Measurements from ENCODE around the gene RPS17.

The RPS17 gene

DNA sequence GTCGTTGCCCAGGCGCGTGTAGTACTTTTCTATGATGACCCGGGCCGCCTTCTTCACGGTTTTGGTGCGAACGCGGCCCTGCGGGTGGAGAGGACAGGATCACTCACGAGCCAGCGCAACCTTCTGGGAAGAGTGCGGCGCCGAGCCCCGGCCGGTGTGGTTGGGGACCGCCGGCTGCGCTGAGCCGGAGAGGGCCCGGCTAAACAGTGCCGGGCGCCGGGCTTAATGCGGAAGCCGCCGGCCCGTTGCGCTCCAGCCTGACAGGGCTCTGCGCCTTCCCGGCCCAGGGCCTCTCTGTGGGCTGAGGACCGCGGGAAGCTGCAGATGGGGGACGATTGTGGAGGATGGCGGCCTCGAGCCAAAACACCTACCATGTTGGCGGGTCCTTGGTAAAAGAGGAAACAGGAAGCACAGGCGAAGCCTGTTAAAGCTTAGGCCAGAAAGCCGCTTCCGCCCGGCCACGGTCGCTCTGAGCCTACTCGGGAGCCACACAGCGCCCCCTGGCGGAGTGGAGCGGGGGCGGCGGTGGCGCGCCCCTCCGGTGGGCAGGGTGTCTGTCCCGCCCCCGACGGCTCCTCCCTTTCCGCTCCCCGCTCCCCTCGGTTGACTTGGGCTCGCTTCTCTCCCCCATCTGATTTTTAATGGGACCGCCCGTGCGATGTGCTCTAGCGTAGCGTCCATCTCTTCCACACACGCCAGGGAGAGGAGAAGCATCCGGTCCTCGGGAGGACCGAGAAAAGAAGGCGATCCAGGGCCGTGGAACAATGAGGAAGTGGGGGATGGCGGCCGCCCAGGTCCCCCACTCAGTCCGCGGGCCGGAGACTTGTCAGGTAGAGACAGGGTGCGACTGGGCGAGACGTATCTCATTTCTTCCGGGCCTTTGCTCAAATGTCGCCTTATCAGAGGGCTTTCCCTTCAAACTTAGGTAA, at the start of gene RPS17:
Gene RPS17 (minus strand): TSS at position 403 of the 929 bp plus-strand sequence. CDS start 29 bp downstream, at position 374.
- peak; percentile 97 to 99 for DNase-seq

DNA sequence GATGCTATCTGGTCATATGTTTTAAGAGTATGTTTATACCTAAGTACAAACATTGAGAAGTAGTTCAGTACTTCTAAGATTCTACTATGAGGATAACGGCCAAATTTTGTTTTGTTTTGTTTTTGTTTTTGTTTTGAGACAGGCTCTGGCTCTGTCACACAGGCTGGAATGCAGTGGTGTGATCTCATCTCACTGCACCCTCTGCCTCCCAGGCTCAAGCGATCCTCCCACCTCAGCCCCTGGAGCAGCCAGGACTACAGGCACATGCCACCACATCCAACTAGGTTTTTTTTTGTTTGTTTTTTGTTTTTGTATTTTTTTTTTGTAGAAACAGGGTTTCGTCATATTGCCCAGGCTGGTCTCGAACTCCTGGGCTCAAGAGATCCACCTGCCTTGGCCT, 47.5 kb upstream of the RPS17 start:
- DNase-seq, result no peak

DNA sequence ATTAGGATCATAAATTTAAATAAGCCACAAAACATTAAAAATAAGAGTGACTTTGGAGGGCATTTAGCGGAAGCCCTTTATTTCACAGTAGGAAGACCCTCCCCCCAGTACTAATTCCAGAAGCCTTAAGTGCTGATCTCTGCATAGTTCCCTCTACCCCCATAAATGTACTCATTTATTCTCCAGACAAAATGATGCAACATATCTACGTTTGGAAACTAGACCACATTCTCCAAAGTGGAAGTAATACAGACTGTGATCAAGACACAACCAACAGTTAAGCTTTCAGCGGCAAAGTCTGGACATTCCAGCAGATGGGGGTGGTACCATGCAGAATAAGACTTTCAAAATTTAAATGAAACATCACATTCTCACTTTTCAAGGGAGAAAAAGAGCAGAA, 44.8 kb upstream of the RPS17 start:
- no peak for DNase-seq

DNA sequence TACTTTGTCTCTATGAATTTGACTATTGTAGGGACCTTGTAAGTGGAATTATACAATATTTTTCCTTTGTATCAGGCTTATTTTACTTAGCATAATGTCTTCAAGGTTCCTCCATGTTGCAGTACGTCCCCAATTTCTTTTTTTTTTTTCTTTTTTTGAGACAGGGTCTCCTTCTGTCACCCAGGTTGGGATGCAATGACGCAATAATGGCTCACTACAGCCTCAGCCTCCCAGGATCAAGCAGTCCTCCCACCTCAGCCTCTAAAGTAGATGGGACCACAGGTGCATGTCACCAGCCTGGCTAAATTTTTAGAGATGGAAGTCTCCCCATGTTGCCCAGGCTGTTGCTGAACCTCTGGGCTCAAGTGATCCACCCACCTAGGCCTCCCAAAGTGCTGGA, 40.5 kb upstream of the RPS17 start:
- no peak for DNase-seq

DNA sequence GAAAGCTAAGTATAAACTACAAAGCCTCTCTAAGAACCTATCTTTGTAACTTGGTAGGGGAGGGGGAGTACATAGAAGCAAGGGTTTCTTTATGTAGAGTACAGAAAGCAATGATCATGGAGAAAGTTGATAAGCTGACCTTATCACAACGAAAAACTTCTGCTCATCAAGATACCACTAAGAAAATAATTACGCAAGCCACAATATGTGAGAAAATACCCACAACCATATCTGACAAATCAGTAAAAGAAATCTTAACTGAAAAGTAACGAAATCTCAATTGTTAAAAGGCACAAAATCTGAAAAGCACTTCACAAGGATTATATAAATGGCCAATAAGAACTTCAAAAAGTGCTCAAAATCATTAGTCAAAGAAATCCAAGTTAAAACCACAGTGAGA, 35.1 kb upstream of the RPS17 start:
- no peak for DNase-seq

DNA sequence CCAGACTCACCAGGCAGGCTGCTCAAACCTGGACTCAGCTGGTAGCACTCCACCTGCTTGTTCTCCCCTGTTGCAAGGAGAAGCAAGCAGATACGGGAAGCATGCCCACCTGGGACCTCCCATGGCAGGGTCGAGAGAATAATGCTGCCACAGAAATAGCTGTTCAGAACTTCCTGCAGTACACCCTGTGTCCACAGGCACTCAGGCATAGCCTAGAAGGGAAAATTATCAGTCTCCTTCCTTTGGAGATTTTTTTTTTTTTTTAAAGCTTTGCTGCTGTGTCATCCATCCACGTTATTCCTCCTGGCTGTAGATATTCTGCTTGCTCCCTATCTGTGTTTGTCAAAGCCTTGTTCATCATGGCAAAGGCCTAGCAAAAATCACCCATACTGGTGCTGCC, 32.7 kb upstream of the RPS17 start:
- DNase-seq, result no peak

DNA sequence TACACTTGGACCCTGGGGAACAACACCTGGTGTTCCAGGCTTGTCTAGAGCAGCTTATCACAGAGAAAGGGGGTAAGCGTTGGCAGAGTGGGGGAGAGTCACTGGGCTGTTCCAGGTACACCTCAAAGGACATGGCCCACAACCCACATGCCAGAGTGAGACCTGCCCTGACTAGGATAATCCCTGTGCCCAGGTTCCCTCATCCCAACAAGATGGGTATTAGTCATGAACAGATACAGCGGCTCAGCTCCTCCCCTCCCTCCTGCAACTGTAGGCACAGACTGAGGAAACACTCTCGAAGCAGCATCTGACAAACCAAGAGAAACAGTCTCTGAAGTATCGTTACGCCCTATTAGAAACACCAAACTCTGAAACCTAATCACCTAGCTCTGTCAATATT, 32.1 kb upstream of the RPS17 start:
- DNase-seq, result no peak

DNA sequence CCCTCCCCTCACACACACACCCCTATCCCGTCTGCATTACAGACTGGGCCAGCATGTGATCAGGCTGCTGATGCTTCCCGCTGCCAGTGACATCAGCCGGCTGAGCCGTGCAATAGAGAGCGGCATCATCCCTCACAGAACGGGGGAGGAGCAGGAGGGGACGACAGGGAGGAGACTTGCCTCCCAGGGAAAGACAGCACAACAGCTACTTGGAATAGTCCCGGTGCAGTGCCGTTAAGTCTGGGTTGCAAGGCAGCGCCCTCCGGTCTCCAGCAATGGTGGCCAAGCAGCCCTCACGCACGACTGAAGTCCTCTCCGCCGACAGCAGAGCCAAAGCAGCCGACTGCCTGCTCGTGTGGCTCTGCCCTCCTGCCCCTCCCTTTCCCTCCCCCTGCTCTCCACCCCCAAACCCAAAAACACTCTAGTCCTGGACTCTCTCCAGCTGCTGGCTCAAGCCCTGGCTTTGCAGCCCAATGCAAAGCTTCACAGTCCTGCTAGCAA, 31.5 kb upstream of the RPS17 start:
- no peak for DNase-seq

DNA sequence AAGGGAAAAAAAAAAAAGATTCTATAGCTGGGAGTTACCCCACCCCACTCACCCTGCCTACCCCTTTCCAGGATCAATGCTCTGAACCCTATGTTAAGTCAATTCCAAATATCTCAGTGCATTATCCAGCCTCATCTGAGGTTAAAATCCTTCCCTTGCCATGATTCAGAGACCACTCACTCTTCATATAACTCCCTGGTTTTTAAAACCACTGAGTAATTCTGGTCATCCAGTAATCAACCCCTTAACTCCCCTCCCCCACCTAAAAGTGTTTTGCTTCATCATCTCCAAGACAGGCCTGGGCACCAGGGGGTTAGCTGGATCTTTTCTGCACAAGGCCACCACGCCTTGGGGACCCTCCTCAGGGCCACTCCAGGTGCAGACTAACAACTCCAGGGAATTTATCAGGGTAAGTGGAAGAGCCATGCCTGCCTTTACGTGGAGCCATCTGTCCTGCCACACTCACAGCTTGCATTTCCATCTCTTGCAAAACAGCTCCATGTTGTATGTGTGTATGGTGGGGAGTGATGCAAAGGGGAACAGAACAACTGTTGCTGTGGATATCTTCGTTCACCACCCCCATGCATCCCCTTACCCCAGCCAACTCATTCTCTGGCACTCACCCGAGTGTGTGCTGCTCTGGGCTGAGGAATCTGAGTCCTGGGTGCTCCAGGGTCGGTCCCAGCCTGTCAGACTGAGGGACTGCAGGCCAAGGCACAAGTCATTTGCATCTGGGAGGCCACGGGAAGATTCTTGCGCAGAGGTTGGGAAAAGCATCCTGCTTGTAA, 30.7 kb upstream of the RPS17 start:
- DNase-seq, result no peak

DNA sequence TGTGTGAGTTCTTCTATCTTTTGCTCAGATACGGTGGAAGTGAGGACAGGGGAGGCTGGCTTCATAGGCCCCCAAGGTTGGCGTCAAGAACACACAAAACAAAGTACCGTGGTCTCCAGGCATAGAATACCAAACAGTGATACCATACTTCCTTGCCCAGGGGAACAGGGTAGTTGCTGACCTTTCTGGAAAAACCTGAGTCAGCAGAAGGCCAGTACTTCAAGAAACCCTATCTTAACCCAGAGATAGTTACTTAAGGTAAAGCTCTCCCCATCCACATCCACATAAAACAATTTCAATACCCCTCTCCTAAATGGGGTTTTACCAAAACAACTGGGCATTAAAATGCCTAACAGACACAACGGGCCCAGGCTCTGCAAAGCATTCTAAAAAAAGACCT, 29.6 kb upstream of the RPS17 start:
- DNase-seq, result no peak

DNA sequence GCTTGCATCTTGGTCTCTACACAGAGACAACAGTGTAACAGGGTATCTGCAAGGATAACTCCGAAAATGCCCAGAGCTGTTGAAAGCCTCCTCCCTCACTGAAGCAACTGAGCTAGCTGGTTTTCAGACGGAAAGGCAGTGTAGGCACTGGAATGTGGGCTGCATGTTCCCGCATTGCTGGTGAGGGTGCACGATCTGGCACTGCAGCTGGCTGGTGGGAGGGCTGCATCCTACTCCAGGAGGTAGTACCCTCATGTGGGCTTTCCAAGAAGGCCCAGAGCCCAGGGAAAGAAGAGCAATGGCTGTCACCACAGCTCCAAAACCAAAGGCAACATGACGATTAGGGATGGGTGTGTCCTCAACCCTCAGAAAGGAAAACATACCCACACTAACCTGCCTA, 28.7 kb upstream of the RPS17 start:
- DNase-seq, result no peak

DNA sequence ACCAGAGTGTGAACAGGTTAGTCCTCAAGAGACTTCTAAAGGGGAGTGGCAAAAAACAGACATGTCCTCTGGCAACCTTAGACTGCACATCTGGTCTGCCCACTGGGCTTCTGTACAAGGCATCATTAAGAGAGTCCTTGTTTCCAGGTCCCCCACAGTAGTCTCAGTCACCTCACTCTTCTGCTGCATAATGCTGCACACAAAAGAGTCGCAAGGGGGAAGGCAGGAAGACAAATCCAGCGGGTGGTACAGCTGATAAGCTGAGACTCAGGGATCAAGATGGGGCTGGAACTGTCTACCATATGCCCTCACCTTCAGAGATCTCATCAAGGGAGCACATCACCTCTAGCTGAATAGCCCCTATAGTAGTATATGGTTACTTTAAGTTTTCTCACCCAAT, 27.4 kb upstream of the RPS17 start:
- DNase-seq, result no peak

DNA sequence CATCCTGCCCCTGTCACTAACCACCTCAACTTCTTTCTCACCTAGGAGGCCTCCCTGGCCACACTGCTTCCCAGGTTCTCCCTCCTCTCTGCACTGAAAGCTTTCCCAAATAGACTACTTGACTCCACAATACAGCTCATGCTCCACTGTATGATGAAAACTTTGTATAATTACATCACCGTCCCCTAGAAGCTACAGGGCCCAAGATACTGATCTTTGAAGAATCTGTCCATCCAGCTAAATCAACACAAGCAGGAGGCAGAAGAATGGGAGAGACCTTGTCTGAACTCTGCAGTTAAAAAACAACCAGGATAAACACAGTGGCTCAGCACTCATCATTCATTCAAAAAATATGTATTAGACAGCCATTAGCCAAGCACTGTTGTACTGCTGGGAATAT, 26.4 kb upstream of the RPS17 start:
- DNase-seq, result no peak

DNA sequence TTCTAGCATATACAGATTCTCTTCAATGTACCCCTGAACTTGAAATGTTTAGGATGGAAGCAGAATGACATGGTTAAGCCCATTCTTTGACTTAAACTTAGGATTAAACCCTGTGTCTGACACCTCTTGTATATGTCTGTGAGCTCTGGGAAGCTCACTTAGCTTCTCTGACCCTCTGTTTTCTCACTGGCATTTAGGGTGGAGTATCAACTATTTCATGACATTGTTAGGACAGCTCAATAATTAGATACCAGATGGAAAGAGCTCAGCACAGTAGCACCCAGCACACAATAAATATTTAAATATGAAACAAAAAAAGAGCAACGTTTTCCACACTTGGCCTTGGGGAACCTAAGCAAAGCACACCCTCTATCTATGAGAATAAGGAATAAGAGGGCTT, 18.2 kb upstream of the RPS17 start:
- no peak for DNase-seq

DNA sequence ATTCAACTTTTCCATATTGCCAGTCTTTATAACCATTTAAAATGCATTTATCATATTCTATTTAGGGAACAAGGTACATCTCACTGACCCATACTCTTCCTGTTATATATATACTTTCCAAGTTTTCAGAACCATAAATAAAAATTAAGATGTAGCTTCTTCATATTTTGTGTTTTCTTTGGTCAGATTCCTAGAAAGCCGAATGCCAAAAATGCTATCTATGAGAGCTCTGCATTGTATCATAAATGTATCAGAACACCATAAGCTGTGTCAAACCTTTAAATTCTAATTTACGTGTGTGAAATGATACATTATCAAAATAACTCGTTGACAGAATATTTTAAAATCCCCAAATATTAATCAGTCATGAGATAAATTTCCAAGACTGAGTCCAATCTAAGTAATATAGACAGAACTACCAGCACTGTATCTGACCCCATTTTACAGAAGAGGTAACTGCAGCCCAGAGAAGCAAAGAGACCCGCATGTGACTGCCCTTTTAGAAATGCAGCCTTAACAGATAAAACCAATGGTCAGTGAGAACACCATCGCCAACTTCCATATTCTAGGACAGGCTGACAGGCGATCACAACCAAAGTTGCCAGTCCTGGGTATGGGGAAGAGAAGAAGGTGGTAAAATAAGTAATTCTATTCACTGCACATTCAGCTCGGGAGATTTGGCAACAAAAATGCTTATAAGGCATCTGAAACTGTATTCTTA, 16.2 kb upstream of the RPS17 start:
- DNase-seq, result no peak

DNA sequence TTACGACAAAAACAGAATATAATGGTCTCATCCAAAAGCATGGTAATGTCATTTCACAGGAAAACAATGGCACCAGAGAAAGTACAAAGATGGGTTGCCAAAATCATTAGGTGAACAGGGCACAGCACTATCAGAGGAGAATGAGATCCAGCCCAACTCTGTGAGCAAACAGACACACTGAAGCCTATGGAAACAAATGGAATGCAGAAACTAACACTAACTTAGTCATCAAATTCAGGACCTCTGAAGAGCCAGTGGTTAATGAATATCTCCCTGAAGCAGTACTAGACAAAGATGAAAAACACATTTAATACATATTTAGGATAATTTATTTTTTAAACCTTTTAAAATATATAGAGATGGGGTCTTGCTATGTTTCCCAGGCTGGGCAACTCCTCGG, 14.6 kb upstream of the RPS17 start:
- DNase-seq, result no peak

DNA sequence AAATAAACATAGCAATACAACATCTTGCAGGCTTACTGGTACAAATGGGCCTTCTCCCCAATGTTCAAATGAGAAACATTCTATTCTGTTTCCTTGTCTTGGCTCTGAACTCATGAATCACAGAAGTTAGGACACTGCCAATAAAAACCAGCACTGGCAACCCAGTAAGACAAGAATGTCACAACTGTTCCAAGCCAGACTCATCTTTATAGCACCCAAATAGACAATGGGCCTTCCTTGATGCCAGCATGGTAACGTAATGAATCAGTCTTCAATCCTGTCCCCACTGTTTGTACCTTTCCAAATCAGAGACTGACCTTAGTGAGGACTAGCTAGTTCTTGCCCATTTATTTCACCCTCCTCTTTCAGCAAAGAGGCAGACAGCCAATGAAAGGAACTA, 14.1 kb upstream of the RPS17 start:
- no peak for DNase-seq

DNA sequence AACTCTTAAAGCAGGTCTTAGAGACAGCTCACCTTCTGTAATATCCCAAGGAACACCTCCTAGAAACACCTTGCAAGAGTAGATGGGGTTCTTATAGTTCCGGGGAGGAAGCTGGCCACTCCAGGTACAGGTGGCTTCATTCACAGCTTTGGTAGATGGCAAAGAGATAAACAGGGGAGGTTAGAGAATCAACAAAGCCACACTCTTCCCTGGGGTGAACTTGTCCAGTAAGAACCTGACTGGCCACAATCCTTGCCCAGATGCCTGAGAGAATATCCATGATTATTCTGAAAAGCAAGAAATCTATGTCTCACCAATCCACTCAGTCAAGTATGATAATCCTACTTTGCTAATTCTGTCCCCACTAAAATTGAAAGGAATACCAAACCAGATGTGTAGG, 13.6 kb upstream of the RPS17 start:
- no peak for DNase-seq

DNA sequence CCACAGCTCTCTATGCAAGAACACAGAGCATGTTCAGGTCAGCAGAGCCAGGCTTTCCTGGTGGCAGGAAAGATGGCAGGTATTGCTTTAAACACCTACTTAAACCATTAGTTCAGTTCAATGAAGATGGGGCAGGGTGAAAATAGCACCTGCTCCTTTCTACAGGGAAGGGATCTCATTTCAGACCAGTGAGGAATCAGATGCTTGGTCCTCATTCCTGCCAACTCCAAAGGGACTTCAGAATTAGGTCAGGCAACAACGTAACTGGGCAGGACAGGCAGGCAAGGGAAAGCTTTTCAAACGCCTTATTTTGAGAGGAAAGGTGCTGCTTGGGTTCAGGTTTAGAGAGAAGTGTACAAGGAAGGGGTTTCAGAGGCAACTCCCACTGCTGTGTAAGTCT, 12.6 kb upstream of the RPS17 start:
- no peak for DNase-seq

DNA sequence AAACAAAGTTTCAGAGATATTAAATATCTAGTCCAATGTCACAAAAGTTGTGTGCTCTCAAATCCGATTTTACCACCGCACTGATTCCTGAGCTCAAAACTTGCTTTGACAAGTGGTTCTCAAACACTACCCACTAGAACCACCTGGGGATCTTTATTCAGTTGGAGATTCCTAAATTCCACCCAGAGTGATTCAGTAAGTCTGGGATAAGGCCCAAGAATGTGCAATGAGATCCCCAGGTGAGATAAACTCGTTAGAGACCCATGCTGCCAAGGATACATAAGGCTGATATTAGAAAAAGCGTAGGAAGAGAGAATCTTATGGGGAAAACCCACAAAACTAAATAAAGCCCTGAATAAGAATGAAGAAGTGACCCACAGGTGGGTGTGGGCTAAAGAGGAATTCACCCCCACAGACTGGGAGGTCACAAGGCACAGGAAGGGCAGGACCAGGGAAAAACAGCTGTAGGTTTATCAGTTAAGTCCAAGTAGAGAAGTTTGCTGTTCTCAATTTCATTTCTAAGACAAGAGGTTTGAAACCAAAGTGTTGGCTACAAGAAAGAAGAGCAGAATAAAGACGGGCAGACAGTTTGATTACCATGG, 11.5 kb upstream of the RPS17 start:
- DNase-seq, result no peak

DNA sequence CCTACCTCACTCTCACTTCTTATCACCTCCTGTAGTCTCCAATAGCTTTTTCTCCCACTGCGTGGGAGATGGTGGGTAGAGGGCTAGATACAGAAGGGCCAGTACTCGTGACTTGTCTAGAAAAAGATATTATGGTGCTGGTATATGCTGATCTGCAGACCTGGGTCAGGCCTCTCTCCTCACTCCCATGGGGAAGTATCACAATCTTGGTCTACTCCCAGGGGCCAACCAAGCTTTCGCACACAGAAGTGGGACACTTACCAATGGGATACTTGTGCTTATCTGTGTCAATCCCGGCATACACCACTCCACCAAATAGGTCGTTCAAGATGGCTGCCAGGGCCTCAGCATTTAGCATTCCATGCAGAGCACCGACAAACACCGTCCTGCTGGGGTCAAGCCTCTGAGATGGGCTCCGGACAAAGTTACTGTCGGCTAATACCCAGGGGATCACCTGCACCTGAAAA, 9.0 kb upstream of the RPS17 start:
- no peak for DNase-seq

DNA sequence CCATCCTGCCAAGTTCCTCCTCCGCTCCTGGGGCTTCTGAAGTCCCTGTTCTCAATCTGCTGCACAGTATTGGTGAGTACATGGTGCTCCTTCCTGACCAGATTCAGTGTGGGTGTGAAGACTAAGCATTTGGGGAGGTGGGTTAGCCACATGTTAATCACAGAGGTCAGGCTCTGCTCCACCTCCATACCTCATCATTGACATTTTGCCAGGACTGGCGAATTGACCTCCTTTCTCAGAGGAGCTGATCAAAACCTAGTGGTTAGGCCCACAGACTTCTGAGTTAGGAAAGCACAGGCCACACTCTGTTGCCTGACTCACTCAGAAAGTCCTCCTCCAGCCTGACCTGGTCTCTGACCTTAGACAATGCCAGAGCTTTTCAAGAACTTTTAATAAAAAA, 8.4 kb upstream of the RPS17 start:
- no peak for DNase-seq

DNA sequence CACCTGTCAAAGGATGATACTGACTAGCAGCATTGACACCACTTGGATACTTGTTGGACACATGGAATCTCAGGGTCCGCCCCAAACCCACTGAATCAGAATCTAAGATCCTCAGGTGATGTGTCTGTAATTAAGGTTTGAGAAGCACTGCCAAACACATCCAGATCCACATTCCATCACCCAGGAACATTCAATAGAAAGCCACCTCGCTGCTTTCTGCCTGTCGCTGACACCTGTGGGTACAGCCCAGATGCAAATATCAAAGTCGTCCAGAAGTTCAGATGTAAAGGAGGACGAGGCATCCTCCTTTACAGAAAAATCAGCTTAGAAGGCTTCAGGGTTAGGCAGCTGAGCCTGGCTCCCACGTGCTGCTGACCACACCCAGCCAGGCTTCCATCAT, 5.2 kb upstream of the RPS17 start:
- DNase-seq, result no peak
